CD14-positive monocyte (primary cell): ENCODE data around the gene SPRED3. TPM values are rescaled to one million over a fixed set of nuclear protein-coding genes. Genes with fewer than 3 reads are reported as not detected.

Source experiments
- DNase-seq, 3 donors: peaks; one replicate each; pipeline ENCODE4 v3.0.0-alpha.2; 2011 to 2022
- H2AFZ ChIP-seq: 2 replicates; pipeline ENCODE4 v1.6.0; 2012; ENCODE audit warnings: mild to moderate bottlenecking, low read depth, low read length, inconsistent platforms; ENCODE audit not compliant: insufficient read depth, poor library complexity, severe bottlenecking
- H3K27ac ChIP-seq, 2 donors: 1 replicate in 1 of 2; 2 replicates in 1 of 2; pipeline ENCODE4 v1.5.1; 2012 to 2013; ENCODE audit warnings: low read length in 2 of 2, control low read depth in 1 of 2, inconsistent platforms in 1 of 2, low read depth in 1 of 2, mild to moderate bottlenecking in 1 of 2
- H3K27me3 ChIP-seq, 2 donors: one replicate each; pipeline versions ENCODE4 v1.6.0 to v1.6.1; 2011 to 2013; ENCODE audit warnings: low read length in 2 of 2; ENCODE audit not compliant: control insufficient read depth in 2 of 2, insufficient read depth in 2 of 2
- H3K36me3 ChIP-seq, 2 donors: replicated peaks in 1 of 2; 1 replicate in 1 of 2; 2 replicates in 1 of 2; pipeline versions ENCODE4 v1.5.1 to v1.6.1; 2012 to 2013; ENCODE audit warnings: low read length in 2 of 2, control low read depth in 1 of 2, inconsistent platforms in 1 of 2, mild to moderate bottlenecking in 1 of 2; ENCODE audit not compliant: insufficient read depth in 2 of 2, control insufficient read depth in 1 of 2
- H3K4me1 ChIP-seq, 2 donors: 1 replicate in 1 of 2; 2 replicates in 1 of 2; pipeline versions ENCODE4 v1.5.1 to v1.6.1; 2012 to 2013; ENCODE audit warnings: low read length in 2 of 2, control low read depth in 1 of 2, inconsistent platforms in 1 of 2, mild to moderate bottlenecking in 1 of 2, moderate library complexity in 1 of 2; ENCODE audit not compliant: insufficient read depth in 2 of 2, control insufficient read depth in 1 of 2
- H3K4me2 ChIP-seq: replicated peaks from 2 replicates; pipeline ENCODE3; 2012; ENCODE audit warnings: low read length, moderate library complexity, mild to moderate bottlenecking; ENCODE audit not compliant: poor library complexity, severe bottlenecking; ENCODE audit errors: extremely low read depth
- H3K4me3 ChIP-seq, 3 experiments: fragments of 200-600 bp in 1 of 3; sonication (generic) in 1 of 3; replicated peaks in 1 of 3; 1 replicate in 2 of 3; 2 replicates in 1 of 3; pipeline ENCODE4 v1.5.1; 2011 to 2013; ENCODE audit warnings: low read length in 3 of 3, mild to moderate bottlenecking in 3 of 3, control low read depth in 2 of 3, low read depth in 2 of 3, inconsistent platforms in 1 of 3, moderate library complexity in 1 of 3
- H3K79me2 ChIP-seq: 2 replicates; pipeline ENCODE4 v1.6.0; 2012; ENCODE audit warnings: mild to moderate bottlenecking, control low read depth, inconsistent platforms, low read length, moderate library complexity; ENCODE audit not compliant: insufficient read depth
- H3K9ac ChIP-seq: 2 replicates; pipeline ENCODE4 v1.6.0; 2017; ENCODE audit warnings: low read length, mild to moderate bottlenecking; ENCODE audit not compliant: insufficient read depth, poor library complexity, severe bottlenecking
- H3K9me3 ChIP-seq, 2 donors: replicated peaks in 1 of 2; 1 replicate in 1 of 2; 2 replicates in 1 of 2; pipeline versions ENCODE4 v1.5.1 to v1.6.1; 2012 to 2013; ENCODE audit warnings: low read length in 2 of 2, control low read depth in 1 of 2; ENCODE audit not compliant: control insufficient read depth in 1 of 2, insufficient read depth in 1 of 2
- H4K20me1 ChIP-seq: 2 replicates; pipeline ENCODE4 v1.6.0; 2012; ENCODE audit warnings: mild to moderate bottlenecking, low read length, control low read depth, moderate library complexity; ENCODE audit not compliant: insufficient read depth
- H3K27ac Mint-ChIP-seq, 7 donors: one replicate each; pipeline ENCODE4 v1.8.0; 2020; ENCODE audit warnings: mild to moderate bottlenecking in 7 of 7, mixed read lengths in 7 of 7, moderate library complexity in 6 of 7, inconsistent platforms in 2 of 7
- H3K27me3 Mint-ChIP-seq, 3 donors: one replicate each; pipeline ENCODE4 v1.8.0; 2021 to 2022; ENCODE audit warnings: low read depth in 3 of 3, mild to moderate bottlenecking in 3 of 3, mixed read lengths in 3 of 3, moderate library complexity in 3 of 3, inconsistent platforms in 1 of 3
- H3K36me3 Mint-ChIP-seq, 2 donors: one replicate each; pipeline ENCODE4 v1.8.0; 2020; ENCODE audit warnings: mixed read lengths in 2 of 2, inconsistent platforms in 1 of 2, mild to moderate bottlenecking in 1 of 2
- H3K4me1 Mint-ChIP-seq: one replicate; pipeline ENCODE4 v1.8.0; 2020; ENCODE audit warnings: mild to moderate bottlenecking, mixed read lengths
- H3K4me3 Mint-ChIP-seq, 2 donors: one replicate each; pipeline ENCODE4 v1.8.0; 2020; ENCODE audit warnings: mild to moderate bottlenecking in 2 of 2, mixed read lengths in 2 of 2, moderate library complexity in 1 of 2
- H3K9me3 Mint-ChIP-seq, 7 donors: one replicate each; pipeline ENCODE4 v1.8.0; 2020 to 2022; ENCODE audit warnings: mixed read lengths in 7 of 7, mild to moderate bottlenecking in 6 of 7, moderate library complexity in 6 of 7, inconsistent platforms in 2 of 7
- WGBS: methylation state at CpG from one replicate; pipeline ENCODE4 v1.1.5; 2013; ENCODE audit warnings: missing lambda C conversion rate; ENCODE audit not compliant: insufficient coverage; 5-methylcytosine and 5-hydroxymethylcytosine counted together
- intact Hi-C, 2 donors: fragments of 100-400 bp; cut with micrococcal nuclease; formaldehyde crosslinking; loops; one replicate each; pipeline versions ENCODE4 v1.15.0 to v1.15.1; 2023
- polyA plus RNA-seq, 3 donors: library from polyadenylated mRNA; depleted of rRNA in 1 of 3; unstranded in 2 of 3; stranded (reverse) in 1 of 3; fragments of 300-500 nt in 2 of 3; fragments of >200 nt in 1 of 3; fragmentation: Illumina TruSeq in 2 of 3; gene quantifications; 1 replicate in 2 of 3; 2 replicates in 1 of 3; pipeline ENCODE4 v1.2.3, GENCODE V29; 2012 to 2021
- TF ChIP-seq, protein P1 (sequence below): fragments of 200-600 bp; IDR thresholded peaks from one replicate; pipeline ENCODE4 v1.8.0; 2022; ENCODE audit warnings: antibody characterized with exemption, mild to moderate bottlenecking

SPRED3 gene
- polyA plus RNA-seq, 3 donors = 0.33 TPM; not detected in 2

DNA sequence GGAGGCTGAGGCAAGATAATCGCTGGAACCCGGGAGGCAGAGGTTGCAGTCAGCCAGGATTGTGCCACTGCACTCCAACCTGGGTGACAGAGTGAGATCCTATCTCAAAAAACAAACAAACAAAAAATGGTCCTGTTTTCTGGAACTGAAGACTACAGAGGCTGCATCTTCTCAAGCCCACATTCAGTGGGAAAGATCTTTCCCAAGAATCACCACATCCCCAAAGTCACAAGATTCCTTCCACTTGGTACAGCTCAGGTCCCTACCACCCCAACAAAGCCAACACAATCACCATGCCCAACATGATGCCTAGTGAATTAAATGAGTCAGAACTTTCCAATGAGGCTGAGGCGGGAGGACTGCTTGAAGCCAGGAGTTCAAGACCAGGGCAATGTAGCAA is 37.6 kb upstream of the SPRED3 start:
- H3K27ac ChIP-seq = no peak overlapping the region
- H3K27me3 ChIP-seq = peaks cover 0 to 2% of the 10 kb centered on the region in 2 donors
- peak overlapping the region in 1 of 7 donors; percentile 20 for H3K27ac Mint-ChIP-seq
- WGBS = 100% methylated on average over 2 of the region's 3 CpGs
- no peak overlapping the region for H3K9ac ChIP-seq
- H3K4me2 ChIP-seq = no peak overlapping the region
- no peaks in the 10 kb centered on the region for H3K4me1 Mint-ChIP-seq
- TF ChIP-seq, protein P1, sequence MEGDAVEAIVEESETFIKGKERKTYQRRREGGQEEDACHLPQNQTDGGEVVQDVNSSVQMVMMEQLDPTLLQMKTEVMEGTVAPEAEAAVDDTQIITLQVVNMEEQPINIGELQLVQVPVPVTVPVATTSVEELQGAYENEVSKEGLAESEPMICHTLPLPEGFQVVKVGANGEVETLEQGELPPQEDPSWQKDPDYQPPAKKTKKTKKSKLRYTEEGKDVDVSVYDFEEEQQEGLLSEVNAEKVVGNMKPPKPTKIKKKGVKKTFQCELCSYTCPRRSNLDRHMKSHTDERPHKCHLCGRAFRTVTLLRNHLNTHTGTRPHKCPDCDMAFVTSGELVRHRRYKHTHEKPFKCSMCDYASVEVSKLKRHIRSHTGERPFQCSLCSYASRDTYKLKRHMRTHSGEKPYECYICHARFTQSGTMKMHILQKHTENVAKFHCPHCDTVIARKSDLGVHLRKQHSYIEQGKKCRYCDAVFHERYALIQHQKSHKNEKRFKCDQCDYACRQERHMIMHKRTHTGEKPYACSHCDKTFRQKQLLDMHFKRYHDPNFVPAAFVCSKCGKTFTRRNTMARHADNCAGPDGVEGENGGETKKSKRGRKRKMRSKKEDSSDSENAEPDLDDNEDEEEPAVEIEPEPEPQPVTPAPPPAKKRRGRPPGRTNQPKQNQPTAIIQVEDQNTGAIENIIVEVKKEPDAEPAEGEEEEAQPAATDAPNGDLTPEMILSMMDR = no peak
- H3K36me3 ChIP-seq = no peaks in the 10 kb centered on the region
- intact Hi-C loops = no loop called here
- H4K20me1 ChIP-seq = no peaks in the 10 kb centered on the region
- no peaks in the 10 kb centered on the region for H3K79me2 ChIP-seq
- no peak overlapping the region for H3K4me3 ChIP-seq
- H3K4me3 Mint-ChIP-seq = no peak overlapping the region
- DNase-seq = no peak
- H3K9me3 ChIP-seq = no peaks in the 10 kb centered on the region
- peaks cover 13 to 21% (median 19%) of the 10 kb centered on the region in 3 donors for H3K27me3 Mint-ChIP-seq
- peaks cover 0 to 6% of the 10 kb centered on the region in 2 donors for H3K36me3 Mint-ChIP-seq
- H3K4me1 ChIP-seq = no peaks in the 10 kb centered on the region
- no peak overlapping the region for H2AFZ ChIP-seq
- peaks cover 0 to 3% (median 0%) of the 10 kb centered on the region in 7 donors for H3K9me3 Mint-ChIP-seq

DNA sequence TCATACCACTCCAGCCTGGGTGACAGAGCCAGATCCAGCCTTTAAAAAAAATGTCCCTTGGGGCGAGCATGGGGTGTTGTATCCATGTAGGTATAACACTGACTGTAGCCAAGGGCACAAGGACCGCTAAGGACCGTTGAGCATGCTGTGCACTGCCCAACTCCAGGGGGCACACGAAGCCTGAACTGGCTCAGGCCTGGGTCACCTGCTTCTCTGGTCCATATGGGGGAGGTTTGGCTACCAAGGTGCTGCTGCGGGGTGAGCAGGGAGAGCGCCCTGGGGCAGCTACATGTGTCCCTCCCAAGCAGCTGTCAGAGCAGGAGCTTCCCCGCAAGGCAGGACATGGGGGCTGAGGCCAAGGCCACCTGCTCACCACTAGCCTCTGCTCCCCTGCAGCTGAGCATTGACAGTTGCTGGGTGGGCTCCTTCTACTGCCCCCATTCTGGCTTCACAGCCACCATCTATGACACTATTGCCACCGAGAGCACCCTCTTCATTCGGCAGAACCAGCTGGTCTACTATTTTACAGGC is 36.6 kb upstream of the SPRED3 start:
- H3K9me3 Mint-ChIP-seq = peaks cover 0 to 3% (median 0%) of the 10 kb centered on the region in 7 donors
- no peaks in the 10 kb centered on the region for H3K4me1 Mint-ChIP-seq
- no peak overlapping the region for H3K4me3 Mint-ChIP-seq
- Histone ChIP-seq H3K27me3 (peaks cover 0 to 6% of the 10 kb centered on the region in 2 donors), H3K27ac (no peak overlapping the region), H4K20me1 (no peaks in the 10 kb centered on the region), H3K36me3 (no peaks in the 10 kb centered on the region), H3K9me3 (no peaks in the 10 kb centered on the region), H3K79me2 (no peaks in the 10 kb centered on the region), H3K9ac (no peak overlapping the region), H3K4me2 (no peak overlapping the region), H3K4me3 (no peak overlapping the region), H3K4me1 (no peaks in the 10 kb centered on the region), H2AFZ (no peak overlapping the region)
- no peaks in the 10 kb centered on the region for H3K36me3 Mint-ChIP-seq
- TF ChIP-seq, protein P1 = no peak
- 83% methylated on average over 7 of the region's 9 CpGs for WGBS
- H3K27ac Mint-ChIP-seq = no peak overlapping the region
- no peak for DNase-seq
- peaks cover 13 to 26% (median 21%) of the 10 kb centered on the region in 3 donors for H3K27me3 Mint-ChIP-seq
- intact Hi-C loops = no loop called here
